ENCODE data around the gene CTTNBP2NL. TPM values are rescaled to one million over a fixed set of nuclear protein-coding genes. Genes with fewer than 3 reads are reported as not detected.

CTTNBP2NL gene
- total and polyA plus RNA-seq, 10 of the 15 experiments (the other 5 are each of a cell fraction or from before 2014, with no cell fraction given): 2.1 to 11.3 (median 5.6) TPM

DNA sequence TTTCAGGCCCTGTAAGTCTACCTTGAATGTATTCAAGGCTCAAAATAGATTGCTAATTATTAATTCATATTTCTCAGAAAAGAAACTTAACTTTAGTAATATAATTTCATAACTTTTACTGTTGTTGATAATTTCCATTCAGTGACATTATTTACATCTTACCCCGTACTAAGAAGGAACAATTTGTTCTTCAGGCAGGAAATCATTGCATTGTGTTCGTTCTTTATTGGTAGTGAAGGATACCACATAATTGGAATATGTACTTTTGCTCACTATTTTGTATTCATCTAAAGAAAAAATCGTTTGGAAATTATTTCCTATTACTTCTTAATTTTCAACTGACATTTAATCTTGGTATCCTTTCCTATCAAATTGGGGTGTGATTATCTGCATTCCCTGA is 39.4 kb downstream of the CTTNBP2NL start:
- ChIA-PET RAD21 (ENCODE audit: unreplicated experiment) (no interaction called here), CTCF (interaction anchor here (1.3 kb wide), 1 partner anchor 13 kb away, joined by 4 read pairs; no protein-coding TSS in a partner anchor), POLR2A (no interaction called here), SMC1A (ENCODE audit: uncharacterized antibody, unreplicated experiment) (interaction anchor here (1.3 to 2.9 kb wide), 3 partner anchors 11 to 31 kb away, joined by 3 to 8 read pairs (median 8); no protein-coding TSS in a partner anchor)
- Histone ChIP-seq H3K79me2 (ENCODE audit: control insufficient read depth, insufficient read depth, low read length) (no peaks in the 10 kb centered on the region), H3K27me3 (replicated peaks in 1 of 2; ENCODE audit: control insufficient read depth in 2 of 2, insufficient read depth in 2 of 2, low read length in 1 of 2) (no peaks in the 10 kb centered on the region), H3K4me3 (no peak overlapping the region), H4K20me1 (ENCODE audit: control insufficient read depth, insufficient read depth) (no peaks in the 10 kb centered on the region), H3K4me1 (ENCODE audit: control insufficient read depth, insufficient read depth, low read length) (no peaks in the 10 kb centered on the region), H3K36me3 (ENCODE audit: control insufficient read depth in 2 of 2, insufficient read depth in 2 of 2, low read length in 1 of 2) (no peaks in the 10 kb centered on the region; a peak in 1 of 4 replicates), H3K9me3 (replicated peaks; ENCODE audit: control insufficient read depth, insufficient read depth, low read length) (no peaks in the 10 kb centered on the region; the same call in 2 of the 3 replicates), H2AFZ (ENCODE audit: control insufficient read depth, low read depth, low read length) (no peak overlapping the region), H3K9ac (ENCODE audit: control insufficient read depth, insufficient read depth, low read length) (no peak overlapping the region), H3K4me2 (ENCODE audit: control insufficient read depth, insufficient read depth) (no peak overlapping the region), H3K27ac (ENCODE audit: control insufficient read depth, insufficient read depth) (no peak overlapping the region)
- ATAC-seq (no peak), FAIRE-seq (no peak), DNase-seq (ENCODE audit: low read depth, low spot score) (no peak)
- BruUV-seq (replicated peaks): no TSS peak
- intact Hi-C loops (cut with micrococcal nuclease; ENCODE audit: unreplicated experiment) (no loop called here), in situ Hi-C loops (cut with MboI) (no loop called here)
- TF ChIP-seq NR2F1 (conservative IDR thresholded peaks at IDR 0.05) (no peak), CTCF (IDR thresholded peaks at IDR 0.05 in 2 of 3, conservative IDR thresholded peaks at IDR 0.05 in 1 of 3; ENCODE audit: control insufficient read depth in 2 of 3, extremely low read depth in 1 of 3, insufficient read depth in 1 of 3, low read depth in 3 of 3, low read length in 3 of 3) (no peak), PKNOX1 (IDR thresholded peaks at IDR 0.05) (no peak), SREBF2 (IDR thresholded peaks at IDR 0.05; ENCODE audit: low read length) (no peak), E2F4 (IDR thresholded peaks at IDR 0.05; ENCODE audit: low read depth, low read length) (no peak), ZBTB40 (IDR thresholded peaks at IDR 0.05; ENCODE audit: borderline replicate concordance) (no peak), EED (IDR thresholded peaks at IDR 0.05; ENCODE audit: low read depth) (no peak), LARP7 (IDR thresholded peaks at IDR 0.05) (no peak), POLR2AphosphoS2 (IDR thresholded peaks at IDR 0.05; ENCODE audit: low read depth, low read length) (no peak), CBFB (IDR thresholded peaks at IDR 0.05; ENCODE audit: low read depth) (no peak)
- 45% methylated on average over 3 of the region's 3 CpGs for WGBS (ENCODE audit: insufficient coverage, insufficient replicate concordance, low lambda C conversion rate, missing lambda C conversion rate)
